Neural progenitor cell (in vitro differentiated cells): ENCODE measurements around the gene FLT3LG.

Experiments used
- EZH2 ChIP-seq: fragments of 200-600 bp; sonication (generic); IDR thresholded peaks from 2 replicates; pipeline ENCODE4 v1.6.1; 2017; ENCODE audit warnings: antibody characterized with exemption, mild to moderate bottlenecking, moderate library complexity
- EZH2phosphoT487 ChIP-seq: fragments of 200-600 bp; sonication (generic); IDR thresholded peaks from 2 replicates; pipeline ENCODE4 v1.6.1; 2017; ENCODE audit warnings: antibody characterized with exemption
- TF ChIP-seq, protein P1 (sequence below): fragments of 200-600 bp; sonication (generic); IDR thresholded peaks from 2 replicates; pipeline ENCODE4 v1.5.1; 2017; ENCODE audit warnings: antibody characterized with exemption, mild to moderate bottlenecking

DNA sequence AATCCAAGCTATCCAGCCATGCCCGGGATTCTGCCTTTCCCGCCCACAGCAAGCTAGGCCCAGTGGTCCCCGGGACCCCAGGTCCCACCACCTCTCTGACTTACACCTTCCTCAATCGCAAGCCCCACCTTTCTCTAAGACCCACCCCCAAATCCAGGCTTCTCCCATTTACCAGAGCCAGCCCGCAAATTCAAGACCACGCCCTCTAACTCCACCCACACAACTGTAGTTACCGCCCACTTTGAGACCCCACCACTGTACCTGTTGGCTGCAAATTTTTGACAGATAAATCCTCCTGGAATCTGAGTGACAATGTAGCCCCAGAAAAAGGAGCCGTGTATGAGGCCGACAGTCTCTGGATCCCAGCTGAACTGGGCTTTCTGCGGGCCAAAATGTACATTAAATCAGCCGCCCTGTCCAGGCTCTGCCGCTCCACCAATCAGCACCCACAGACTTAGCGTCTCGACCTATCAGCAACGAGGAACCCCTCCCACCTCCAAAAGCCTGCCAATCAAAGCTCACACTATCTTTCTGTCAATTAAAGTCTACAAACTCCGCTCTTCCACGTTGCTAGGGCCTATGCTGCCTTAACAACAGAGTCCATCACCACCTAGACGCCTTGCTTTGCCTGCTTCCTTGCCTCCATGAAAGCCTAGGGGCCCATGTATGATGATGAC lies 39.0 kb upstream of the FLT3LG start:
- TF ChIP-seq, protein P1, sequence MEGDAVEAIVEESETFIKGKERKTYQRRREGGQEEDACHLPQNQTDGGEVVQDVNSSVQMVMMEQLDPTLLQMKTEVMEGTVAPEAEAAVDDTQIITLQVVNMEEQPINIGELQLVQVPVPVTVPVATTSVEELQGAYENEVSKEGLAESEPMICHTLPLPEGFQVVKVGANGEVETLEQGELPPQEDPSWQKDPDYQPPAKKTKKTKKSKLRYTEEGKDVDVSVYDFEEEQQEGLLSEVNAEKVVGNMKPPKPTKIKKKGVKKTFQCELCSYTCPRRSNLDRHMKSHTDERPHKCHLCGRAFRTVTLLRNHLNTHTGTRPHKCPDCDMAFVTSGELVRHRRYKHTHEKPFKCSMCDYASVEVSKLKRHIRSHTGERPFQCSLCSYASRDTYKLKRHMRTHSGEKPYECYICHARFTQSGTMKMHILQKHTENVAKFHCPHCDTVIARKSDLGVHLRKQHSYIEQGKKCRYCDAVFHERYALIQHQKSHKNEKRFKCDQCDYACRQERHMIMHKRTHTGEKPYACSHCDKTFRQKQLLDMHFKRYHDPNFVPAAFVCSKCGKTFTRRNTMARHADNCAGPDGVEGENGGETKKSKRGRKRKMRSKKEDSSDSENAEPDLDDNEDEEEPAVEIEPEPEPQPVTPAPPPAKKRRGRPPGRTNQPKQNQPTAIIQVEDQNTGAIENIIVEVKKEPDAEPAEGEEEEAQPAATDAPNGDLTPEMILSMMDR: no peak
- TF ChIP-seq EZH2 (no peak), EZH2phosphoT487 (no peak)
